ENCODE results near the gene ZFPL1. TPM values are rescaled to one million over a fixed set of nuclear protein-coding genes. Genes with fewer than 3 reads are reported as not detected.
"Not testable (repeated sequence)": the region's sequence is repeated elsewhere in the genome, so short reads cannot be mapped to it uniquely, and the experiment has no call there.

Gene ZFPL1
- total RNA-seq, 2 donors from 2014 or later, result 26.2 to 26.5 TPM

DNA sequence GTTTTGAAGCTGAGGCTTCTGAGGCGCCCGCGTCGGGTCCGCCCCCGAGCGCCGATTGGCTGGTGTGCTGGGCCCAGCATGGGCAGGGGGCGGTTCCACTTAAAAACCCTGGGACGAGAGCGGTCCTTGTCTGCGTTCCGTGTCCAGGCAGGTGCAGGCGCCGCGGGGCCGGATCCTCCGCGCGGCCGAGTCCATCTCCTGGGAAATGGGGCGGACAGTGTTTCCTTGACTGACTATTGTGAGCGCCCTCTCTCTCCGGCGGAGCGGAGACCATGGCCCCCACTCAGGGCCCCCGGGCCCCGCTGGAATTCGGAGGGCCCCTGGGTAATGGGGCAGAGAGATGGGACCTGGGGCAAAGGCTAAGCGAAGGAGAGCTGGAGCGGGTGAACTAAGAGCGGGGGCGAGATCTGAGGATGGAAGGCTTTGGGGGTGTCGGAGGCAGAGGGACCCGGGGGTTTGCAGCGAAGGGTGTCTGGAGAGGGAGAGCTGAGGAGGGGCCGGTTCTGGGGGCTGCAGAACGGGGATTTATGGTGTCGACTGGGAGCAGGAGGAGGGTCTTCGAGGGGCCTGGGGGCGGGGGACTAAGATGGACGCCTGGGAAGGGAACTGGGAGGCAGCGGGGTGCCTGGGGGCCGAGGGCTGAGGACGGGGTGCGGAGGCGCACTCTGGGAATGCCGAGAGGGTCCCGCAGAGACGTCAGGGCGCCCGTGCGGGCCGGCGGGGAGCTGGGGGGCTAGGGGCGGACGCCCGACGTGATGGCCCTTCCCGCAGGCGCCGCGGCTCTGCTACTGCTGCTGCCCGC lies 27.9 kb downstream of the ZFPL1 start, which contains the start of gene TM7SF2:
Gene TM7SF2 (plus strand): TSS at position 129 of the 802 bp plus-strand sequence. CDS start 144 bp downstream, at position 273.
- DNase-seq, result peak; percentile 98
- intact Hi-C loops (cut with DNase I), result no loop called here
- ATAC-seq, result peak; percentile 89 to 93

DNA sequence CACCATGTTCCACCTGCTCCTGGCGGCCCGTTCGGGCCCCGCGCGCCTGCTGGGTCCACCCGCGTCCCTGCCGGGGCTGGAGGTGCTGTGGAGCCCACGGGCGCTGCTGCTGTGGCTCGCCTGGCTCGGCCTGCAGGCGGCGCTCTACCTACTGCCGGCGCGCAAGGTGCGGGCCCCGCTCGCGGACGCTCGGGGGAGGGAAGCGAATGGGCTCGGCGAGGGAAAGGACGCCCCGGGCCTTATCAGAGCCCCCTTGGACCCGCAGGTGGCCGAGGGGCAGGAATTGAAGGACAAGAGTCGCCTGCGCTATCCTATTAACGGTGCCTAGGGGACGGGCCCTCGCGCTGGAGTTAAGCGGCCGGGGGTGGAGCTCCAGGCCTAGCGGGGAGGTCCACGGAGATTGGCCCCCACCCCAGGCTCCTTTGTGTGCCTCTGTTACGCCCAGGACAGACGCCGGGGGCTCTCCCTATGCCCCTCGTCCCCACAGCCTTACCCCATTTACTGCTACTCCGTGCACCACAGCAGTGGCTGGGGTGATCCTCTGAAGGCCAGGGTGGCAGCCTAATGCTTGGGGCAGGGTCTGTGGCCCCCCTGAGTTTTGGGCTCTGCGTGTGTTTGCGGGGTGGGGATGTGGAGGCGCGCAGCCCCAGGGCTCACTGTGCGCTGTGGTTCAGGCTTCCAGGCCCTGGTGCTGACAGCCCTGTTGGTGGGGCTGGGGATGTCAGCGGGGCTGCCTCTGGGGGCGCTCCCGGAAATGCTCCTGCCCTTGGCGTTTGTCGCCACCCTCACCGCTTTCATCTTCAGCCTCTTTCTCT lies 28.7 kb downstream of the ZFPL1 start:
- ATAC-seq (peak; percentile 63 to 65), DNase-seq (no peak)
- intact Hi-C loops (cut with DNase I), result no loop called here

DNA sequence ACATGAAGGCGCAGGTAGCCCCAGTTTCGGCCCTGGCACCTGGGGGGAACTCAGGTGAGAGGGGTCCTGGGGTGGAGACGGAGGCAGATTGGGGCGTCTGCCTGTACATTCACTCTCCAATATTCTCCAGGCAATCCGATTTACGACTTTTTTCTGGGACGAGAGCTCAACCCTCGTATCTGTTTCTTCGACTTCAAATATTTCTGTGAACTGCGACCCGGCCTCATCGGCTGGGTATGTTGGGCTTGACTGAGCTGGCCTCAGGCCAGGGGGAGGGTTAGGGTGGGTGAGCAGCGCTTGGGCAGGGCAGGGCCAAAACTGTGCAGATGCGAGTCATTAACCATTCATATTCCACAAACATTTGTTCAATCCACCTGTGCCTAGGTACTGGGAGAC lies 29.3 kb downstream of the ZFPL1 start:
- no peak for DNase-seq
- ATAC-seq, result no peak
- intact Hi-C loops (cut with DNase I), result no loop called here

DNA sequence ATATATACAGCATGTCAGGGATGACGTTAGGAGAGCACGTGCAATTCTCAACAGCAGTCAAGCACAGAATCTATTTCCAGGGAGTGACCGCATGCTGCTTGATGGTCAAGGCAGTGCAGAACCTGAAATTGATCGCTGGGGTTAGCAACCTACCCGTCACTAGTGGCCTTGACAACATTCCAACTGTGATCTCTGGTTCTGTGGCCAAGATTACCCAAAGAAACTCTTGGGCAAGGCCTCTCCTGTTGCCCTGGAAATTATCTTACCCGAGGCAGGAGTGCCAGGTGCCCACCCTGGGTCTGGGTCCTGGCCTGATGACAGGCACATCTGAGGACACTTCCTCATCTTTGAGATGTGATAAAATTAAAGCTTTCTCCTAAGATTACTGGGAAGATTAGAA lies 29.8 kb downstream of the ZFPL1 start:
- intact Hi-C loops (cut with DNase I), result no loop called here
- ATAC-seq, result no peak
- no peak for DNase-seq

DNA sequence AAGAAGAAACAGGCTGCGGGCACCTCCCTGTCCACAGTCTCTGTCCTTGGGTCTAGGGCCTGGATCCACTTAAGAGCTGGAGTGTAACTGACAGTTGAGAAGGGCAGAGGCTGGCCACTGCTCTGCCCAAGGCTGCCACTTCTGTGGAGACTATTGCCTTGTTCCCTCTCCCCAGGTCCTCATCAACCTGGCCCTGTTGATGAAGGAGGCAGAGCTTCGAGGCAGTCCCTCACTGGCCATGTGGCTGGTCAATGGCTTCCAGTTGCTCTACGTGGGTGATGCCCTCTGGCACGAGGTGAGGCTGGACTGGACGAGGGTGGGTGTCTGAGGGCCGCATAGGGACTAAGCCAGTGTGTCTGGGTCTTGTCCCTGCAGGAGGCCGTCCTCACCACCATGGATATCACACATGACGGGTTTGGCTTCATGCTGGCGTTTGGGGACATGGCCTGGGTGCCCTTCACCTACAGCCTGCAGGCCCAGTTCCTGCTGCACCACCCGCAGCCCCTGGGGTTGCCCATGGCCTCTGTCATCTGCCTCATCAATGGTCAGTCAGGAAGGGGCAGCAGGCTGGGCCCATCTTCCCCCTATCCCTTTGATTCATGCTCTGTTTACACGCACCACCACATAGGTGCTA lies 30.6 kb downstream of the ZFPL1 start:
- no peak for DNase-seq

DNA sequence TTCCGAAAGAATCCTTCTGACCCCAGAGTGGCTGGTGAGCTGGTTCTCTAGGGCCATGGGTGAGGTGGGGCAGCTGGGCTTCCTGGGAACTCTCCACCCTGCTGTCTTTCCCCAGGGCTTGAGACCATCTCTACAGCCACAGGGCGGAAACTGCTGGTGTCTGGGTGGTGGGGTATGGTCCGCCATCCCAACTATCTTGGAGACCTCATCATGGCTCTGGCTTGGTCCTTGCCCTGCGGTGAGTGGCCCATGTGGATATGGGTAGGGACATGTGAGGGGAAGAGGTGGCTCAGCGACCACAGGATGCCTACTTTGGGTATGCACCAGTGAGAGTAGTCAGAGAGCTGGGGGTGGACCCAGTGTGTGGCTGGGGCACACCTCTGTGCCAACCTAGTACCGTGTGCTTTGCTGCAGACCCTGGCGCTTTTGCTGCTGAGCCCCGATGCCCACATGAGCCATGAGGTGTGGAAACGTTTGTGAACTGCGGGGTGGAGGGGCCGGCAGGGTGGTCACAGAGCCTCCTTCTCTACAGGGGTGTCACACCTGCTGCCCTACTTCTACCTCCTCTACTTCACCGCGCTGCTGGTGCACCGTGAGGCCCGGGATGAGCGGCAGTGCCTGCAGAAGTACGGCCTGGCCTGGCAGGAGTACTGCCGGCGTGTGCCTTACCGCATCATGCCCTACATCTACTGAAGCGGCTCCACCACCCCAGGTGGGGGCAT lies 31.5 kb downstream of the ZFPL1 start:
- DNase-seq, result no peak
- no peak for ATAC-seq
- intact Hi-C loops (cut with DNase I), result loop anchor here in 1 of 2 donors (5.0 kb wide), 1 partner anchor 103 kb away; the partner anchor contains the start of gene ARL2

More for the DNA sequence above, 30.6 kb downstream of the ZFPL1 start:
- no peak for ATAC-seq
- intact Hi-C loops (cut with DNase I), result loop anchor here in 1 of 2 donors (5.0 kb wide), 1 partner anchor 102 kb away; the partner anchor contains the start of gene ARL2

DNA sequence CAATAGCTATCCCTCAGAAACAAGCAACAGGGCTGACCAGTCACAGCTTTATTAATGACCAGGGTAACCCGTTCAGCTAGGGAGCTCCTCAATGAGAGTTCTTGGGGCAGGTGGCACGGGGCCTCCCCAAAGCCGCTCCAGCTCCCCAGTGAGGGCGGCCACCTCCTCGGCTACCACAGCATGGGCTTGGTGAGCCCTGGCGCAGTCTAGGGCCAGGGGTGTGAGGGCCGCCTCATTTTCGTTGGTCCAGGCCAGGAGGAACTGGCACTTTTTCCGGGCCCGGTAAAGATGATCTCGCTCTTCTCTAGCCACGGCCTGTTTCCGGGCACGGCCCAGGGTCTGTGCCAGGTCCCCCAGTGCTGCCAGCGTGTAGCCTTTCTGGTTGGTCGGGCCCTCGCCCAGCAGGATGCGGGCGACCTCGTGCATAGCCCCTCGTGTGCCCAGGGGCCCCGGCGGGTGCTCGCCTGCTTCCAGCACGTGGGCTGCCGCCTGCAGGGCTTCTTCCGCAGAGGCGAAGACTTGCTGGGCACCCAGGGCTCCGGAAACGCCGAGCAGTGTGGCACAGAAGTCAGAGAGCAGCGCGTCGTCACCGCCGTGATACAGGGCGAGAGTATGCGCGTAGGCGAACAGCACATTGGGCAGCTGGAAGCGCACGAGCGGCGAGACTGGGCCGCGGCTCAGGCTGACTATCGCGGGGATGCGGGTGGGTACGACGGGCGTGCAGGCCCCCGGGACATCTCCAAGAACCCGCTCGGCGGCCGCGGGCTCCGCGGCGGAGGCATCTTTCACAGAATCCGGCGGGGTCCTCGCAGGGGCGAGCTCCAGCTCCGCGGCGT lies 32.6 kb downstream of the ZFPL1 start:
- no peak for DNase-seq
- ATAC-seq, result peak; percentile 4 to 5
- intact Hi-C loops (cut with DNase I), result loop anchor here in 1 of 2 donors (5.0 kb wide), 1 partner anchor 104 kb away; the partner anchor contains the start of gene ARL2

DNA sequence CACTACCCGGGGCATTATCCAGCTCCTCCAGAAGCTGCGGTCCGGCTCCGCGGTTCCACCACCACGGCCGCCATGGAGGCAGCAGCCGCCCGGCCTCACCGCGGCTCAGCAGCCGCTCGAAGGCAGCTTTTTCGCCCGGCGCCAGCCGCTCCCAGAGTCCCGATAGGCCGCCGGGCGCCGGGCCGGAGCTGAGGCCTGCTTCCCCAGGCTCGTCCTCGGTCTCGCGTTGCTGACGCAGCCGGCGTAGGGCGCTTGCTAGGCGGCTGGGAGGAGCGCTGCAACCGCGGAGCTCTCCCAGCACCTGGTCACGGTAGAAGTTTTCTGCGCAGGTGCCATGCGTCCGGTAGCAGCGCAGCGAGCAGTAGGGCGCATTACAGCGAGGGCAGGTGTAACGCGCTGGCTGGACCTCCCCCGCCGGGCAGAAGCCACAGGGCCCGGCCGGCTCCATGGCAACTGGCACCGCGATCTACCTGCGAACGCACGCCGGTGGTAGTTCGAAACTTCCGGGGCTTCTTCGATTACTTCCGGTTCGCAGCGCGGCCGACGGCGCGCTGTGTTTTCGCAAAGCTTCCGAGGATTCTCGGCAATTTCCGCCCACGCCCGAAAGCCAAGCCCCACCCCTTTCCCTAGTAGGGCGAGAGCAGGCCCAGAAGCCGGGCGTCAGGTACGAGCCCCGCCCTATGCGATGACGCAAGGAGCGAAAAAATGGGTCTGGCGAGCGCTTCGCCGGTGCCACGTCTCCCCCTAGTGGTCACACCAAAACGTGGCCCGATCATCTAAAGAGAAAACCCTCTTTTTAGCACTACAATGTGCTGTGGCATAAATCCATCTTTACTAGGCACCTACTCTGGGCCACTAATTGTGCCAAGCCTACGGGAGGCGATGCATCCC lies 33.4 kb downstream of the ZFPL1 start, which contains the start of gene ZNHIT2:
Gene ZNHIT2 (minus strand): TSS at position 496 of the 891 bp plus-strand sequence. CDS start 48 bp downstream, at position 448.
- intact Hi-C loops (cut with DNase I), result loop anchor here in 1 of 2 donors (5.0 kb wide), 1 partner anchor 105 kb away; the partner anchor contains the start of gene ARL2
- peak; percentile 86 to 87 for ATAC-seq

DNA sequence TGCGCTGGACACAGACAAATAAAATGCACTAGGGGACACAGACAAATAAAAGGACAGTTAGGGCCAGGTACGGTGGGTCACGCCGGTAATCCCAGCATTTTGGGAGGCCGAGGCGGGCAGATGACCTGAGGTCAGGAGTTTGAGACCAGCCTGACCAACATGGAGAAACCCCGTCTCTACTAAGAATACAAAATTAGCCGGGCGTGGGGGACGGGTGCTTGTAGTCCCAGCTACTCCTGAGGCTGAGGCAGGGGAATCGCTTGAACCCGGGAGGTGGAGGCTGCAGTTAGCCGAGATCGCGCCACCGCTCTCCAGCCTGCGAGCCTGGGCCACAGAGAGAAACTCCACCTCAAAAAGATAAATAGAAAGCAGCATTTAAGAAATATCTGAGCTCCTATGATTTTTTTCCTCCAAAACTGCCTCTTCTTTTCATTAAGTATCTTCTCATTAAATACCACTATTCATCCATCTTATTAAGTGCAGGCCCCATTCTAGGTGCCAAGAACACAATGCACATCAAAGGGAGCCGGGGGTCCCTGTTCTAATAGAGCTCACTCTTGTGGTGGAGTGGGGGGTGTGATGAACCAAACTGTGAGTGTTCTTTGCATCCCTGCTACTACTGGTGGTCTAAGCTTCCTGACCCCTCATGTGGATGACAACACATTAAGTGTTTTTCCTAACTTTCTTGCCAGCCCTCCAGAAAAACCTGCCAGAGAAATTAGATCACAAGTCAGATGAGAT lies 34.2 kb downstream of the ZFPL1 start:
- no peak for DNase-seq
- ATAC-seq, result no peak
- intact Hi-C loops (cut with DNase I), result loop anchor here in 1 of 2 donors (5.0 kb wide), 1 partner anchor 106 kb away; the partner anchor contains the start of gene ARL2

More for the DNA sequence above, 33.4 kb downstream of the ZFPL1 start, which contains the start of gene ZNHIT2:
- peak; percentile 100 for DNase-seq

DNA sequence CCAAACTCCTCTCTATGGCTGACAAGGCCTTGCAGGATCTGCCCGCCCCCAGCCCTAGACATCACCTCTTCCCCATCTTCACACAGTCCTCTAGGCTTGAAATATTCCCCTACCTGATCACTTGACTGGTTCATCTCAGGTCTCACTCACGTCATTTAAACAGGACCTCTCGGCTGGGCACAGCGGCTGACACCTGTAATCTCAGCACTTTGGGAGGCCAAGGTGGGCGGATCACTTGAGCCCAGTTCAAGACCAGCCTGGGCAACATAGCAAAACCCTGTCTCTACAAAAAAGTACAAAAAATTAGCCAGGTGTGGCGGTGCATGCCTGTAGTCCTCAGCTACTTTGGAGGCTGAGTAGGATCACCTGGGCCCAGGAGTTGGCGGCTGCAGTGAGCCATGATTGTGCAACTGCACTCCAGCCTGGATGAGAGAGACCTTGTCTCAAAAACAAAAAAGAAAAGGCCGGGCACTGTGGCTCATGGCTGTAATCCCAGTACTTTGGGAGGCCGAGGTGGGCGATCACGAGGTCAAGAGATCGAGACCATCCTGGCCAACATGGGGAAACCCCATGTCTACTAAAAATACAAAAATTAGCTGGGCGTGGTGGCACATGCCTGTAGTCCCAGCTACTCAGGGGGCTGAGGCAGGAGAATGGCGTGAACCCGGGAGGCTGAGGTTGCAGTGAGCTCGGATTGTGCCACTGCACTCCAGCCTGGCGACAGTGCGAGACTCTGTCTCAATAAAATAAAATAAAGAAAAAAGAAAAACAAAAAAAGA lies 35.1 kb downstream of the ZFPL1 start:
- DNase-seq, ATAC-seq: not testable (repeated sequence)
- intact Hi-C loops (cut with DNase I), result loop anchor here in 1 of 2 donors (5.0 kb wide), 1 partner anchor 107 kb away; the partner anchor contains the start of gene ARL2

DNA sequence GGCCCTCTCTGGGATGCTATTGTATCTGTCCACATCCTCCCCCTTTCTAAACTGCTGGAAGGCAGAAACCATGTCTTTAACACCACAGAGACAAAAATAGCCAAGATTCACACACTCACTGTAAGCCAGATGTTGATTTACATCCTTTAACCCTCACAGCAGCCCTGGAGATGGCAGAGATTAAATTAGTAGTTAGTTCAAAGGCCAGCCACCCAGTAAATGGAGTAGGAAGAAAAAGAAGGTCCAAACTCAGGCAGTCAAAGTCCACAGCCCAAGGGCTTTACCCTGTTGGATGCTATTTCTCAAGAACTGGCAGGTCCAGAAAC lies 35.6 kb downstream of the ZFPL1 start:
- intact Hi-C loops (cut with DNase I), result loop anchor here in 1 of 2 donors (5.0 kb wide), 1 partner anchor 107 kb away; the partner anchor contains the start of gene ARL2
- DNase-seq, result no peak
- no peak for ATAC-seq

DNA sequence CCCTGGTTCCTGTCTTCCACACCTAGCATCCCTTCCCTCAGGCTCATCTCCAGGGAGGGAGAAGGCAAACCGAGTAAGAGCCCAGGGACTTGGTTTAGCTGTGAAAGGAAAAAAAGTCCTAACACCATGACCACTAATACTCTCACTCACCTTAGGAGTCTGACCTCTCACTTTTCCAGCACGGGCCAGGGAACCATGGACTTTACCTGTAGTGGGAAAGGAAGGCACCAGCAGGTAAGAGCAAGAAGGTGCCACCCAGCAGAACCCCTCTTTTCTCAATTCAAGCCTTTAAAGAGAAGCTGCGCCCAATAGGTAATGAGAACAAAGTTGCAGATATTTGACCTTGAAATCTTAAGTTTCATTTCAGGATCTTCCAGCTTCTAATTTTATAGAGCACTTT lies 36.8 kb downstream of the ZFPL1 start:
- ATAC-seq, result no peak
- intact Hi-C loops (cut with DNase I), result loop anchor here in 1 of 2 donors (5.0 kb wide), 1 partner anchor 61 kb away; the partner anchor contains the start of gene CAPN1

DNA sequence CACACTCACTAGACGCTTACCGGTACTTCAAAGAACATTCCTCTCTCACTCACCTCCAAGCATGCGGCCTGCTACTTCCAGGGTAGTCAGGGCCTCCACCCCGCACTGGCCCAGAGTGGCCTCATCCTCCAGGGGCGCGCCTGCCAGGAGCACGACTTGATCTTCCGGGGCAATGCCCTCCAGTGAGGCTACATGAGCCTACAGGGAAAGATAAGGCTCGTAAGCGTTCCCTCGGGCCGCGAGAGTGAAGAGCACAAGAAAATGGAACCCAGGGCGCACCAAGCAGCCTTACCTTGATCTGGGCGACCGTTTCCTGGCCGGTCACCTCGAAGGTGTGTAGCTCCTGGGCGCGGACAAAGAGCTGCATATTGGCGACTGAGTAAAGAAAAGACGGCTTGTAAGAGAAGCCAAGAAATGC lies 37.4 kb downstream of the ZFPL1 start:
- peak in 1 of 2 donors; percentile 0 for ATAC-seq
- intact Hi-C loops (cut with DNase I), result loop anchor here in 1 of 2 donors (5.0 kb wide), 1 partner anchor 61 kb away; the partner anchor contains the start of gene CAPN1
- DNase-seq, result no peak

More for the DNA sequence above, 36.8 kb downstream of the ZFPL1 start:
- no peak for DNase-seq

DNA sequence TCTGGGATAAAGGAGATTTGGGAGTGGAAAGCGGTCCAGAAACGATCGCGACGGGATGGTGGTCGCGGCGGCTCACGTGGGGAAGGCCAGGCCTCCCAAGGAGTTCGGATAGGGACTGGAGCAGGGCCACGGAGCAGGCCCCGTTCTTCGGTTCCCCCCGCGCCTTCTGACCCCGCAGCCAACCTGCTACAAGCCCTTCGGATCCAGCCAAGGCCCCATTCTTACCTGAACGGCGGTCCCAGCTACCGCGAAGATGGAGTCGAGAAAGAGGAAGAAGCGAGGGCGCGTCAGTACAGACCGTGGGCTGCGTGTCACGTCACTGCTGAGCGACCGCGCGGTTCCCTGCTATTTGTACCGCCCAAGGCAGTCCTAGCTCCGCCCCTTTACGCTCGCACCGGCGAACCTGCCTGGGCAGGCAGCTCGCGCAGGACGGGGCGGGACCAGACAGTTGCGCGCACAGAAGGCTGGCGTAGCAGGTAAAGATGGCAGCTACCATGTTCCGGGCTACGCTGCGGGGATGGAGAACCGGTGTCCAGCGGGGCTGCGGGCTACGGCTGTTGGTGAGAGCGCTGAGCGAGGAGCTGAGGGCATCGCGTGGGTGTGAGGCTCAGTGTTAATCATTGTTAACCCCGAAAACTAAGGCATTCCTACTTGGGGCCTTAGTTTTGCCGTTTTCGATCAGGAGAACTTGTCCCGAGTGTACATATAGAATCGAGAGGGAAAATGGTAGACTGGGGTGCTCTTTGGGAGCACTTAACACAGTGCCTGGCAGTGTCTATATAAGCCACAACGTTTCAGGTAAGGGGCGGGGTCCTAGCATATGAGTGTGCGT lies 38.1 kb downstream of the ZFPL1 start, which contains the start of the genes FAU and MRPL49:
Gene FAU (minus strand): TSS at position 270 of the 832 bp plus-strand sequence. CDS start 321 bp downstream, outside the sequence.
Gene MRPL49 (plus strand): TSS at position 457 of the 832 bp plus-strand sequence. CDS start 26 bp downstream, at position 483.
- DNase-seq (peak; percentile 99), ATAC-seq (peak; percentile 91 to 93)
- intact Hi-C loops (cut with DNase I), result loop anchor here in 1 of 2 donors (5.0 kb wide), 1 partner anchor 60 kb away; the partner anchor contains the start of gene CAPN1

Data from left cardiac atrium (tissue), 4 donors.